ENCODE results near the gene ZNF691.
"Not testable (repeated sequence)": the region's sequence is repeated elsewhere in the genome, so short reads cannot be mapped to it uniquely, and the experiment has no call there.

- not testable (repeated sequence) for TF ChIP-seq CTCF (IDR thresholded peaks at IDR 0.05); POLR2AphosphoS5 (IDR thresholded peaks at IDR 0.05); POLR2A (IDR thresholded peaks at IDR 0.05; ENCODE audit: low read depth)
Measured at GRCh38 chr1:42859366-42859765, 13.0 kb downstream of the ZNF691 start.

Data from esophagus muscularis mucosa (tissue), 3 donors.